GM23338 (cell line): ENCODE measurements around the gene CCDC120. TPM values are rescaled to one million over a fixed set of nuclear protein-coding genes. Genes with fewer than 3 reads are reported as not detected.
A peak's percentile ranks its signal among the peaks of the same experiment; 100 is the strongest.

Experiments used
- ATAC-seq: fragments of 200-7000 bp; cut with Tn5 transposase; 3 replicates; pipeline ENCODE4 v1.9.1; 2020
- DNase-seq: peaks from one replicate; pipeline ENCODE4 v3.0.0-alpha.2; 2015; ENCODE audit warnings: low spot score
- H2AFZ ChIP-seq: fragments of 200-600 bp; sonication (generic); 2 replicates; pipeline ENCODE4 v1.8.0; 2016; ENCODE audit warnings: antibody characterized with exemption, mild to moderate bottlenecking, moderate library complexity
- H3F3A ChIP-seq: fragments of 200-600 bp; sonication (generic); replicated peaks from 2 replicates; pipeline ENCODE4 v1.8.0; 2017; ENCODE audit warnings: antibody characterized with exemption, mixed run types, low read depth
- H3K27ac ChIP-seq: fragments of 200-600 bp; sonication (generic); 2 replicates; pipeline ENCODE4 v1.6.1; 2016; ENCODE audit warnings: low read depth
- H3K27me3 ChIP-seq: fragments of 200-600 bp; sonication (generic); 2 replicates; pipeline ENCODE4 v1.8.0; 2016; ENCODE audit warnings: mild to moderate bottlenecking, mixed run types, moderate library complexity; ENCODE audit not compliant: insufficient read depth
- H3K36me3 ChIP-seq: fragments of 200-600 bp; sonication (generic); 2 replicates; pipeline ENCODE4 v1.8.0; 2016; ENCODE audit warnings: mild to moderate bottlenecking; ENCODE audit not compliant: insufficient read depth
- H3K4me1 ChIP-seq: fragments of 200-600 bp; sonication (generic); 2 replicates; pipeline ENCODE4 v1.8.0; 2016; ENCODE audit warnings: mild to moderate bottlenecking, moderate library complexity; ENCODE audit not compliant: insufficient read depth
- H3K4me2 ChIP-seq: fragments of 200-600 bp; sonication (generic); 2 replicates; pipeline ENCODE4 v1.7.1; 2017; ENCODE audit warnings: mixed run types
- H3K4me3 ChIP-seq: fragments of 200-600 bp; sonication (generic); 2 replicates; pipeline ENCODE4 v1.6.1; 2016; ENCODE audit warnings: mixed run types
- H3K79me2 ChIP-seq: fragments of 200-600 bp; sonication (generic); replicated peaks from 2 replicates; pipeline ENCODE4 v1.8.0; 2017; ENCODE audit warnings: mild to moderate bottlenecking; ENCODE audit not compliant: insufficient read depth
- H3K9me2 ChIP-seq: fragments of 200-600 bp; sonication (generic); 2 replicates; pipeline ENCODE4 v1.8.0; 2017; ENCODE audit not compliant: insufficient read depth
- H4K20me1 ChIP-seq: fragments of 200-600 bp; sonication (generic); replicated peaks from 2 replicates; pipeline ENCODE4 v1.8.0; 2017; ENCODE audit warnings: mild to moderate bottlenecking; ENCODE audit not compliant: insufficient read depth
- H3K27ac Mint-ChIP-seq: 2 replicates; pipeline ENCODE4 v1.8.0; 2020; ENCODE audit warnings: inconsistent platforms, mild to moderate bottlenecking, moderate library complexity, mixed read lengths
- H3K27me3 Mint-ChIP-seq: 3 replicates; pipeline ENCODE4 v1.8.0; 2022; ENCODE audit warnings: low read depth, mild to moderate bottlenecking, moderate library complexity, mixed read lengths, inconsistent platforms; ENCODE audit not compliant: insufficient read depth, poor library complexity
- H3K36me3 Mint-ChIP-seq: 3 replicates; pipeline ENCODE4 v1.8.0; 2021; ENCODE audit warnings: low read depth, mild to moderate bottlenecking, inconsistent platforms, moderate library complexity, mixed read lengths
- H3K4me1 Mint-ChIP-seq: 3 replicates; pipeline ENCODE4 v1.8.0; 2020; ENCODE audit warnings: mild to moderate bottlenecking, inconsistent platforms, mixed read lengths
- H3K4me3 Mint-ChIP-seq: 3 replicates; pipeline ENCODE4 v1.8.0; 2021; ENCODE audit warnings: moderate library complexity, mild to moderate bottlenecking, inconsistent platforms, mixed read lengths
- H3K9me3 Mint-ChIP-seq: 3 replicates; pipeline ENCODE4 v1.8.0; 2020; ENCODE audit warnings: moderate library complexity, mild to moderate bottlenecking, inconsistent platforms, mixed read lengths
- CREB1 ChIP-seq: fragments of 250-450 bp; sonication (Bioruptor Pico); IDR thresholded peaks from 2 replicates; pipeline ENCODE4 v1.5.0; 2020; ENCODE audit warnings: low read depth, mild to moderate bottlenecking, moderate library complexity
- EZH2 ChIP-seq: fragments of 200-600 bp; sonication (generic); IDR thresholded peaks from one replicate; pipeline ENCODE4 v1.8.0; 2017; ENCODE audit warnings: antibody characterized with exemption, mild to moderate bottlenecking, low read depth; ENCODE audit not compliant: unreplicated experiment
- EZH2phosphoT487 ChIP-seq: fragments of 200-600 bp; sonication (generic); IDR thresholded peaks from one replicate; pipeline ENCODE4 v1.8.1; 2018; ENCODE audit warnings: antibody characterized with exemption; ENCODE audit not compliant: unreplicated experiment
- NANOG ChIP-seq: IDR thresholded peaks from 2 replicates; pipeline ENCODE4 v1.6.1; 2016; ENCODE audit warnings: antibody characterized with exemption, borderline replicate concordance
- STAT1 ChIP-seq: IDR thresholded peaks from one replicate; pipeline ENCODE4 v1.6.1; 2016; ENCODE audit warnings: antibody characterized with exemption; ENCODE audit not compliant: unreplicated experiment
- ZNF114 ChIP-seq: fragments of 250-450 bp; sonication (Bioruptor Pico); IDR thresholded peaks from 2 replicates; pipeline ENCODE4 v1.5.0; 2020; ENCODE audit warnings: mild to moderate bottlenecking, moderate library complexity
- ZNF331 ChIP-seq: fragments of 250-450 bp; sonication (Bioruptor Pico); IDR thresholded peaks from 2 replicates; pipeline ENCODE4 v1.5.0; 2020; ENCODE audit warnings: low read depth, mild to moderate bottlenecking, moderate library complexity
- polyA plus RNA-seq: library from polyadenylated mRNA; unstranded; fragments of >200 nt; fragmentation: Nextera tagmentation; extraction: Ambion mirVana; gene quantifications from 2 replicates; pipeline ENCODE4 v1.2.1, GENCODE V29; 2016
- total RNA-seq: library from RNA; depleted of rRNA; stranded (reverse); fragments of >200 nt; shearing (Covaris generic); gene quantifications from 2 replicates; pipeline ENCODE4 v1.2.3, GENCODE V29; 2014
- TF ChIP-seq, protein P1 (sequence below): fragments of 250-450 bp; sonication (Bioruptor Pico); IDR thresholded peaks from 2 replicates; pipeline ENCODE4 v1.5.0; 2020; ENCODE audit warnings: mild to moderate bottlenecking, moderate library complexity
- TF ChIP-seq, protein P2 (sequence below): IDR thresholded peaks from 2 replicates; pipeline ENCODE4 v1.6.1; 2016; ENCODE audit warnings: antibody characterized with exemption
- TF ChIP-seq, protein P3 (sequence below): IDR thresholded peaks from one replicate; pipeline ENCODE4 v1.6.1; 2018; ENCODE audit warnings: antibody characterized with exemption; ENCODE audit not compliant: unreplicated experiment
- TF ChIP-seq, protein P4 (sequence below), 2 experiments: fragments of 200-600 bp in 1 of 2; sonication (generic) in 1 of 2; conservative IDR thresholded peaks; 2 replicates each; pipeline versions ENCODE4 v1.5.1 to v1.6.1; 2016 to 2017; ENCODE audit warnings: antibody characterized with exemption in 2 of 2, low read depth in 2 of 2, mild to moderate bottlenecking in 2 of 2, moderate library complexity in 1 of 2

The CCDC120 gene
- total and polyA plus RNA-seq, 2 experiments from 2014 or later: 3.3 to 9.9 TPM

DNA sequence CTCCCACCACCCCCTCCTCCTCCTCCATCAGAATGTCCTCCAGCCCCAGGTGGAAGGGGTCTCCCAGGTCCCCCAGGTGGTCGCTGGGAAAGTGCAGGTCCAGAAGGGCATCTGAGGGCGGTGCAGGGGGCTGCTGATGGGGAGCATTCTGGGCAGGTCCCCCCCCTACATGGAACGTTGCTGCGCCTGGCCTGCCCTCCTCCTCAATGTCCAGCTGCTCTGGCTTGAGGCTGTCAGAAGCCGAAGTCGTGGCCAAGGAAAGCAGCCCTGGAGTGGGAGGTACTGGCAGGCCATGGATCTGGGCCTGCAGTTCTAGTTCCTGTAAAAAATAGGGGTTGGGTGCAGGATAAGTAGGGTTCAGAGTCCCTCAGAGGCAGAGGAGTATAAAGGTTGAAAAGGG lies 28.5 kb upstream of the CCDC120 start (continued):
- TF ChIP-seq, protein P1, sequence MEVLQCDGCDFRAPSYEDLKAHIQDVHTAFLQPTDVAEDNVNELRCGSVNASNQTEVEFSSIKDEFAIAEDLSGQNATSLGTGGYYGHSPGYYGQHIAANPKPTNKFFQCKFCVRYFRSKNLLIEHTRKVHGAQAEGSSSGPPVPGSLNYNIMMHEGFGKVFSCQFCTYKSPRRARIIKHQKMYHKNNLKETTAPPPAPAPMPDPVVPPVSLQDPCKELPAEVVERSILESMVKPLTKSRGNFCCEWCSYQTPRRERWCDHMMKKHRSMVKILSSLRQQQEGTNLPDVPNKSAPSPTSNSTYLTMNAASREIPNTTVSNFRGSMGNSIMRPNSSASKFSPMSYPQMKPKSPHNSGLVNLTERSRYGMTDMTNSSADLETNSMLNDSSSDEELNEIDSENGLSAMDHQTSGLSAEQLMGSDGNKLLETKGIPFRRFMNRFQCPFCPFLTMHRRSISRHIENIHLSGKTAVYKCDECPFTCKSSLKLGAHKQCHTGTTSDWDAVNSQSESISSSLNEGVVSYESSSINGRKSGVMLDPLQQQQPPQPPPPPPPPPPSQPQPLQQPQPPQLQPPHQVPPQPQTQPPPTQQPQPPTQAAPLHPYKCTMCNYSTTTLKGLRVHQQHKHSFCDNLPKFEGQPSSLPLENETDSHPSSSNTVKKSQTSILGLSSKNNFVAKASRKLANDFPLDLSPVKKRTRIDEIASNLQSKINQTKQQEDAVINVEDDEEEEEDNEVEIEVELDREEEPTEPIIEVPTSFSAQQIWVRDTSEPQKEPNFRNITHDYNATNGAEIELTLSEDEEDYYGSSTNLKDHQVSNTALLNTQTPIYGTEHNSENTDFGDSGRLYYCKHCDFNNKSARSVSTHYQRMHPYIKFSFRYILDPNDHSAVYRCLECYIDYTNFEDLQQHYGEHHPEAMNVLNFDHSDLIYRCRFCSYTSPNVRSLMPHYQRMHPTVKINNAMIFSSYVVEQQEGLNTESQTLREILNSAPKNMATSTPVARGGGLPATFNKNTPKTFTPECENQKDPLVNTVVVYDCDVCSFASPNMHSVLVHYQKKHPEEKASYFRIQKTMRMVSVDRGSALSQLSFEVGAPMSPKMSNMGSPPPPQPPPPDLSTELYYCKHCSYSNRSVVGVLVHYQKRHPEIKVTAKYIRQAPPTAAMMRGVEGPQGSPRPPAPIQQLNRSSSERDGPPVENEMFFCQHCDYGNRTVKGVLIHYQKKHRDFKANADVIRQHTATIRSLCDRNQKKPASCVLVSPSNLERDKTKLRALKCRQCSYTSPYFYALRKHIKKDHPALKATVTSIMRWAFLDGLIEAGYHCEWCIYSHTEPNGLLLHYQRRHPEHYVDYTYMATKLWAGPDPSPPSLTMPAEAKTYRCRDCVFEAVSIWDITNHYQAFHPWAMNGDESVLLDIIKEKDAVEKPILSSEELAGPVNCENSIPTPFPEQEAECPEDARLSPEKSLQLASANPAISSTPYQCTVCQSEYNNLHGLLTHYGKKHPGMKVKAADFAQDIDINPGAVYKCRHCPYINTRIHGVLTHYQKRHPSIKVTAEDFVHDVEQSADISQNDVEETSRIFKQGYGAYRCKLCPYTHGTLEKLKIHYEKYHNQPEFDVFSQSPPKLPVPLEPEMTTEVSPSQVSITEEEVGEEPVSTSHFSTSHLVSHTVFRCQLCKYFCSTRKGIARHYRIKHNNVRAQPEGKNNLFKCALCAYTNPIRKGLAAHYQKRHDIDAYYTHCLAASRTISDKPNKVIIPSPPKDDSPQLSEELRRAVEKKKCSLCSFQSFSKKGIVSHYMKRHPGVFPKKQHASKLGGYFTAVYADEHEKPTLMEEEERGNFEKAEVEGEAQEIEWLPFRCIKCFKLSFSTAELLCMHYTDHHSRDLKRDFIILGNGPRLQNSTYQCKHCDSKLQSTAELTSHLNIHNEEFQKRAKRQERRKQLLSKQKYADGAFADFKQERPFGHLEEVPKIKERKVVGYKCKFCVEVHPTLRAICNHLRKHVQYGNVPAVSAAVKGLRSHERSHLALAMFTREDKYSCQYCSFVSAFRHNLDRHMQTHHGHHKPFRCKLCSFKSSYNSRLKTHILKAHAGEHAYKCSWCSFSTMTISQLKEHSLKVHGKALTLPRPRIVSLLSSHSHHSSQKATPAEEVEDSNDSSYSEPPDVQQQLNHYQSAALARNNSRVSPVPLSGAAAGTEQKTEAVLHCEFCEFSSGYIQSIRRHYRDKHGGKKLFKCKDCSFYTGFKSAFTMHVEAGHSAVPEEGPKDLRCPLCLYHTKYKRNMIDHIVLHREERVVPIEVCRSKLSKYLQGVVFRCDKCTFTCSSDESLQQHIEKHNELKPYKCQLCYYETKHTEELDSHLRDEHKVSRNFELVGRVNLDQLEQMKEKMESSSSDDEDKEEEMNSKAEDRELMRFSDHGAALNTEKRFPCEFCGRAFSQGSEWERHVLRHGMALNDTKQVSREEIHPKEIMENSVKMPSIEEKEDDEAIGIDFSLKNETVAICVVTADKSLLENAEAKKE (CRISPR knock-in tag): no peak

DNA sequence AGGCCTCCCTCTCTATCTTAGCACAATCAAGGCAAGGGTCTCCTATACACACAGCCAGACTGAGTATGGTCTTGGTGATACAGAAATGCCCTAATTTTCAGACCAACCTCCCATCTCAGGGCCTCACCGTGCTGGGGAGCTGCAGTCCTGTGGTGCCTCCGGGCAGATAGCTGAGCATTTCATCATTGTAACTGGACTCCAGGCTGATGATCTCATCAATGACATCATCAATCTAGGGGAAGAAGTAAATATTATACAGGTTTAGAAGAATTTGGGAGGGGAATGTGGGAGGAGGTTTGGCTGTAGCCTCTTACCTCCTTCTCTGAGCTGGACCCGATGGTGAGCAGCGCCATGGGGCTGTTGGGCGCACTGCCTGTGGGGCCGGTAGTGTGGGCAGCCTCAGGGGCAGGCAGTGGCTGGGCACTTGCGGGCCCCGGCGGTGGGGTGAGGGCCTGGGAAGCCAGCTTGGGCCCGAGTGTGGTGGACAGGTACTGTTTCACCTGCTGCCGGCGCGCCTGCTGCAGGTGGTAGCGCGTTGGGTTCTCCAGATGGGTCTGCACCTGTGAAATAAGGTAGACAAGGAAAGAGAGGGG lies 20.8 kb upstream of the CCDC120 start:
- peaks cover 16% of the 10 kb centered on the region for H3K27me3 Mint-ChIP-seq
- no peaks in the 10 kb centered on the region; the same call in 2 of the 3 replicates for H3K9me3 Mint-ChIP-seq
- no peaks in the 10 kb centered on the region for H3F3A ChIP-seq
- H3K4me1 ChIP-seq: peaks cover 4% of the 10 kb centered on the region
- no peak for DNase-seq
- no peak overlapping the region for H3K4me3 ChIP-seq
- H3K36me3 Mint-ChIP-seq: peaks cover 68% of the 10 kb centered on the region
- H3K4me1 Mint-ChIP-seq: peaks cover 20% of the 10 kb centered on the region
- ATAC-seq: no peak
- H3K27me3 ChIP-seq: no peaks in the 10 kb centered on the region
- H3K27ac Mint-ChIP-seq: peak overlapping the region; percentile 92; the same call in 1 of the 2 replicates
- no peak overlapping the region; the same call in 2 of the 3 replicates for H3K4me3 Mint-ChIP-seq
- no peaks in the 10 kb centered on the region for H4K20me1 ChIP-seq
- H3K27ac ChIP-seq: no peak overlapping the region
- no peak overlapping the region for H3K4me2 ChIP-seq
- peaks cover 39% of the 10 kb centered on the region for H3K79me2 ChIP-seq
- peaks cover 22% of the 10 kb centered on the region for H3K36me3 ChIP-seq
- no peak overlapping the region for H2AFZ ChIP-seq
- H3K9me2 ChIP-seq: no peaks in the 10 kb centered on the region
- TF ChIP-seq ZNF331 (CRISPR knock-in tag) (no peak), EZH2 (no peak), STAT1 (no peak), ZNF114 (CRISPR knock-in tag) (no peak), EZH2phosphoT487 (no peak), CREB1 (CRISPR knock-in tag) (no peak), NANOG (no peak)
- TF ChIP-seq, protein P2, sequence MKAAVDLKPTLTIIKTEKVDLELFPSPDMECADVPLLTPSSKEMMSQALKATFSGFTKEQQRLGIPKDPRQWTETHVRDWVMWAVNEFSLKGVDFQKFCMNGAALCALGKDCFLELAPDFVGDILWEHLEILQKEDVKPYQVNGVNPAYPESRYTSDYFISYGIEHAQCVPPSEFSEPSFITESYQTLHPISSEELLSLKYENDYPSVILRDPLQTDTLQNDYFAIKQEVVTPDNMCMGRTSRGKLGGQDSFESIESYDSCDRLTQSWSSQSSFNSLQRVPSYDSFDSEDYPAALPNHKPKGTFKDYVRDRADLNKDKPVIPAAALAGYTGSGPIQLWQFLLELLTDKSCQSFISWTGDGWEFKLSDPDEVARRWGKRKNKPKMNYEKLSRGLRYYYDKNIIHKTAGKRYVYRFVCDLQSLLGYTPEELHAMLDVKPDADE: no peak
- TF ChIP-seq, protein P3, sequence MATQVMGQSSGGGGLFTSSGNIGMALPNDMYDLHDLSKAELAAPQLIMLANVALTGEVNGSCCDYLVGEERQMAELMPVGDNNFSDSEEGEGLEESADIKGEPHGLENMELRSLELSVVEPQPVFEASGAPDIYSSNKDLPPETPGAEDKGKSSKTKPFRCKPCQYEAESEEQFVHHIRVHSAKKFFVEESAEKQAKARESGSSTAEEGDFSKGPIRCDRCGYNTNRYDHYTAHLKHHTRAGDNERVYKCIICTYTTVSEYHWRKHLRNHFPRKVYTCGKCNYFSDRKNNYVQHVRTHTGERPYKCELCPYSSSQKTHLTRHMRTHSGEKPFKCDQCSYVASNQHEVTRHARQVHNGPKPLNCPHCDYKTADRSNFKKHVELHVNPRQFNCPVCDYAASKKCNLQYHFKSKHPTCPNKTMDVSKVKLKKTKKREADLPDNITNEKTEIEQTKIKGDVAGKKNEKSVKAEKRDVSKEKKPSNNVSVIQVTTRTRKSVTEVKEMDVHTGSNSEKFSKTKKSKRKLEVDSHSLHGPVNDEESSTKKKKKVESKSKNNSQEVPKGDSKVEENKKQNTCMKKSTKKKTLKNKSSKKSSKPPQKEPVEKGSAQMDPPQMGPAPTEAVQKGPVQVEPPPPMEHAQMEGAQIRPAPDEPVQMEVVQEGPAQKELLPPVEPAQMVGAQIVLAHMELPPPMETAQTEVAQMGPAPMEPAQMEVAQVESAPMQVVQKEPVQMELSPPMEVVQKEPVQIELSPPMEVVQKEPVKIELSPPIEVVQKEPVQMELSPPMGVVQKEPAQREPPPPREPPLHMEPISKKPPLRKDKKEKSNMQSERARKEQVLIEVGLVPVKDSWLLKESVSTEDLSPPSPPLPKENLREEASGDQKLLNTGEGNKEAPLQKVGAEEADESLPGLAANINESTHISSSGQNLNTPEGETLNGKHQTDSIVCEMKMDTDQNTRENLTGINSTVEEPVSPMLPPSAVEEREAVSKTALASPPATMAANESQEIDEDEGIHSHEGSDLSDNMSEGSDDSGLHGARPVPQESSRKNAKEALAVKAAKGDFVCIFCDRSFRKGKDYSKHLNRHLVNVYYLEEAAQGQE: no peak
- TF ChIP-seq, protein P4, sequence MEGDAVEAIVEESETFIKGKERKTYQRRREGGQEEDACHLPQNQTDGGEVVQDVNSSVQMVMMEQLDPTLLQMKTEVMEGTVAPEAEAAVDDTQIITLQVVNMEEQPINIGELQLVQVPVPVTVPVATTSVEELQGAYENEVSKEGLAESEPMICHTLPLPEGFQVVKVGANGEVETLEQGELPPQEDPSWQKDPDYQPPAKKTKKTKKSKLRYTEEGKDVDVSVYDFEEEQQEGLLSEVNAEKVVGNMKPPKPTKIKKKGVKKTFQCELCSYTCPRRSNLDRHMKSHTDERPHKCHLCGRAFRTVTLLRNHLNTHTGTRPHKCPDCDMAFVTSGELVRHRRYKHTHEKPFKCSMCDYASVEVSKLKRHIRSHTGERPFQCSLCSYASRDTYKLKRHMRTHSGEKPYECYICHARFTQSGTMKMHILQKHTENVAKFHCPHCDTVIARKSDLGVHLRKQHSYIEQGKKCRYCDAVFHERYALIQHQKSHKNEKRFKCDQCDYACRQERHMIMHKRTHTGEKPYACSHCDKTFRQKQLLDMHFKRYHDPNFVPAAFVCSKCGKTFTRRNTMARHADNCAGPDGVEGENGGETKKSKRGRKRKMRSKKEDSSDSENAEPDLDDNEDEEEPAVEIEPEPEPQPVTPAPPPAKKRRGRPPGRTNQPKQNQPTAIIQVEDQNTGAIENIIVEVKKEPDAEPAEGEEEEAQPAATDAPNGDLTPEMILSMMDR (conservative IDR thresholded peaks at IDR 0.05; ENCODE audit: low read depth in 2 of 2): no peak
